Measurements from ENCODE around the gene SREBF1. TPM values are rescaled to one million over a fixed set of nuclear protein-coding genes. Genes with fewer than 3 reads are reported as not detected.
A peak's percentile ranks its signal among the peaks of the same experiment; 100 is the strongest.

The SREBF1 gene
- total and polyA plus RNA-seq, 2 of the 8 experiments (the other 6 are each of a cell fraction or from before 2014, with no cell fraction given): 28.6 to 70.8 TPM

DNA sequence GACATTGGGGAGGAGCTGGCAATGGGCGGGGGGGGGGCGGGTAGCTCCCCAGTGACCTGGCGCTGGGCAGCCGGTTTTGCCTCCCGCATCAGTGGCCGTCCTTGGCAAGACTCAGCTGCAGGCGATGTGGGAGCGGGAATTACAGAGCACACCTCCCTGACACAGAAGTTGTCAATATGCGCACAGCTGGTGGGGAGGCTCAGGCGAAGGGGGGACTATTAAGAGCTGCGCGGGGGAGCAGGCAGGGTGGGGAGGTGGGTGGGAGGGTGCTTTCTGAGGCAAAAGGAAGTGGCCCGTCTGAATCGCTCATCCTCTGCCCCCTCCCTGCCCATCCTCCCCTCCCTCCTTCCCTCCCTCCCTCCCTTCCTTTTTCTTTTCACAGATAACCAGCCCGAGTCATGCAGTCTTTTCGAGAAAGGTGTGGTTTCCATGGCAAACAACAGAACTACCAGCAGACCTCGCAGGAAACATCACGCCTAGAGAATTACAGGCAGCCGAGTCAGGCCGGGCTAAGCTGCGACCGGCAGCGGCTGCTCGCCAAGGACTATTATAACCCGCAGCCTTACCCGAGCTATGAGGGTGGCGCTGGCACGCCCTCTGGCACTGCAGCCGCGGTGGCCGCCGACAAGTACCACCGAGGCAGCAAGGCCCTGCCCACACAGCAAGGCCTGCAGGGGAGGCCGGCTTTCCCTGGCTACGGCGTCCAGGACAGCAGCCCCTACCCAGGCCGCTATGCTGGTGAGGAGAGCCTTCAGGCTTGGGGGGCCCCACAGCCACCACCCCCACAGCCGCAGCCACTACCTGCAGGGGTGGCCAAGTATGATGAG is 44.0 kb downstream of the SREBF1 start:
- ChIA-PET CTCF (ENCODE audit: partially characterized antibody) (interaction anchor here (0.5 to 3.4 kb wide), 11 partner anchors 8 to 118 kb away, joined by 3 to 13 read pairs (median 3); no protein-coding TSS in a partner anchor), POLR2A (ENCODE audit: partially characterized antibody) (interaction anchor here (0.7 to 3.6 kb wide), 5 partner anchors 13 to 81 kb away, joined by 3 to 20 read pairs (median 3); no protein-coding TSS in a partner anchor)
- Histone ChIP-seq H2BK20ac (ENCODE audit: low read length) (no peak overlapping the region), H3K4me3 (ENCODE audit: extremely low read depth in 1 of 4, insufficient read depth in 2 of 4, low read depth in 3 of 4, low read length in 4 of 4) (peak overlapping the region in 2 of 4 experiments; percentile 14 to 37; a peak in 1 of 8 replicates), H3K36me3 (ENCODE audit: control insufficient read depth in 2 of 4, insufficient read depth in 4 of 4, low read length in 3 of 4) (no peaks in the 10 kb centered on the region), H3K23me2 (ENCODE audit: low read depth, low read length) (peaks cover 3% of the 10 kb centered on the region; the same call in 1 of the 2 replicates), H2BK120ac (replicated peaks; ENCODE audit: low read depth, low read length) (no peak overlapping the region), H4K91ac (replicated peaks; ENCODE audit: insufficient read length, low read length) (peak overlapping the region; percentile 42), H2BK15ac (ENCODE audit: low read length) (peak overlapping the region; percentile 61; the same call in 1 of the 2 replicates), H3K4me1 (replicated peaks in 1 of 4; ENCODE audit: control insufficient read depth in 3 of 4, insufficient read depth in 4 of 4, low read length in 3 of 4) (peaks cover 5 to 31% (median 22%) of the 10 kb centered on the region in 4 experiments), H3K4me2 (ENCODE audit: insufficient read depth in 1 of 2, low read depth in 2 of 2, low read length in 2 of 2) (peak overlapping the region; percentile 51 to 63), H3K23ac (ENCODE audit: insufficient read length) (no peak overlapping the region), H3K14ac (ENCODE audit: insufficient read length) (no peak overlapping the region), H4K20me1 (replicated peaks in 1 of 2; ENCODE audit: control insufficient read depth in 1 of 2, insufficient read depth in 2 of 2, low read length in 2 of 2) (peaks cover 0 to 6% of the 10 kb centered on the region in 2 experiments), H3K9me3 (ENCODE audit: insufficient read depth in 2 of 2, low read depth in 1 of 2, low read length in 1 of 2) (no peaks in the 10 kb centered on the region), H3K27me3 (replicated peaks in 1 of 4; ENCODE audit: control insufficient read depth in 3 of 4, extremely low read depth in 1 of 4, insufficient read depth in 3 of 4, low read length in 3 of 4) (peaks cover 0 to 28% (median 20%) of the 10 kb centered on the region in 4 experiments; a peak in 6 of 7 replicates), H3K56ac (replicated peaks; ENCODE audit: insufficient read length, low read depth, low read length) (no peak overlapping the region), H3K79me1 (ENCODE audit: low read depth, low read length) (no peaks in the 10 kb centered on the region), H2BK12ac (ENCODE audit: low read depth, low read length) (no peak overlapping the region), H3K27ac (ENCODE audit: low read depth, low read length) (no peak overlapping the region), H3K9ac (replicated peaks in 1 of 4; ENCODE audit: extremely low read depth in 1 of 4, low read depth in 3 of 4, low read length in 3 of 4) (no peak overlapping the region), H4K5ac (ENCODE audit: insufficient read length, low read depth, low read length) (no peak overlapping the region), H2AFZ (ENCODE audit: low read length) (no peak overlapping the region), H3K79me2 (ENCODE audit: control insufficient read depth in 1 of 2, insufficient read depth in 2 of 2, low read length in 2 of 2) (no peaks in the 10 kb centered on the region), H2AK5ac (ENCODE audit: low read depth, low read length) (no peak overlapping the region; the same call in 1 of the 2 replicates), H3K18ac (ENCODE audit: extremely low read depth, low read length) (no peak overlapping the region), H3K4ac (replicated peaks; ENCODE audit: insufficient read length, low read depth, low read length) (no peak overlapping the region), H4K8ac (ENCODE audit: extremely low read depth, insufficient read depth, low read length) (no peak overlapping the region), H2BK5ac (ENCODE audit: low read depth, low read length) (no peak overlapping the region)
- 25% methylated on average over 26 of the region's 38 CpGs; no CpG with 5 or more reads in 1 of the 2 experiments for WGBS, 2 experiments (ENCODE audit: extremely low coverage in 1 of 2, insufficient coverage in 1 of 2, insufficient read length in 1 of 2, insufficient replicate concordance in 2 of 2, low coverage in 1 of 2, low lambda C conversion rate in 2 of 2, missing lambda C conversion rate in 1 of 2)
- peak in 1 of 2 experiments; percentile 22; a peak in 1 of 4 replicates for TF ChIP-seq SIN3A (conservative IDR thresholded peaks at IDR 0.05 in 1 of 2, IDR thresholded peaks at IDR 0.05 in 1 of 2; ENCODE audit: low read depth in 1 of 2, low read length in 2 of 2)
- no peak for TF ChIP-seq TEAD4 (IDR thresholded peaks at IDR 0.05; ENCODE audit: low read depth, low read length)
- DNase-seq (ENCODE audit: low read depth in 1 of 2, low spot score in 2 of 2) (no peak), FAIRE-seq (no peak)
